BLaER1 treated with 17β-estradiol and CSF1 and Interleukin-3, amounts not matched to agents 10 nM and 100 nM (cell line): Measurements from ENCODE around the gene CAMK2D.

Source experiments
- H3K27ac ChIP-seq, 11 experiments: shearing (Covaris generic); formaldehyde crosslinking; 2 replicates each; pipeline ENCODE4 v1.8.1; 2022
- H3K27me3 ChIP-seq, 11 experiments: shearing (Covaris generic); formaldehyde crosslinking; 2 replicates each; pipeline ENCODE4 v1.8.1; 2022
- H3K36me3 ChIP-seq, 11 experiments: shearing (Covaris generic); formaldehyde crosslinking; 2 replicates each; pipeline ENCODE4 v1.8.1; 2022
- H3K4me1 ChIP-seq, 10 experiments: shearing (Covaris generic); formaldehyde crosslinking; 2 replicates each; pipeline ENCODE4 v1.8.1; 2022
- H3K4me2 ChIP-seq, 11 experiments: shearing (Covaris generic); formaldehyde crosslinking; 2 replicates each; pipeline ENCODE4 v1.8.1; 2022
- H3K4me3 ChIP-seq, 10 experiments: shearing (Covaris generic); formaldehyde crosslinking; 2 replicates each; pipeline ENCODE4 v1.8.1; 2022
- H3K9ac ChIP-seq, 11 experiments: shearing (Covaris generic); formaldehyde crosslinking; 2 replicates each; pipeline ENCODE4 v1.8.1; 2022
- H3K9me3 ChIP-seq, 11 experiments: shearing (Covaris generic); formaldehyde crosslinking; replicated peaks in 1 of 11; 2 replicates each; pipeline ENCODE4 v1.8.1; 2022
- H4K20me1 ChIP-seq, 11 experiments: shearing (Covaris generic); formaldehyde crosslinking; 2 replicates each; pipeline ENCODE4 v1.8.1; 2022
- Cebpa-rat ChIP-seq, 11 experiments: shearing (Covaris generic); IDR thresholded peaks; 2 replicates each; pipeline ENCODE4 v1.8.1; 2022

The CAMK2D gene

DNA sequence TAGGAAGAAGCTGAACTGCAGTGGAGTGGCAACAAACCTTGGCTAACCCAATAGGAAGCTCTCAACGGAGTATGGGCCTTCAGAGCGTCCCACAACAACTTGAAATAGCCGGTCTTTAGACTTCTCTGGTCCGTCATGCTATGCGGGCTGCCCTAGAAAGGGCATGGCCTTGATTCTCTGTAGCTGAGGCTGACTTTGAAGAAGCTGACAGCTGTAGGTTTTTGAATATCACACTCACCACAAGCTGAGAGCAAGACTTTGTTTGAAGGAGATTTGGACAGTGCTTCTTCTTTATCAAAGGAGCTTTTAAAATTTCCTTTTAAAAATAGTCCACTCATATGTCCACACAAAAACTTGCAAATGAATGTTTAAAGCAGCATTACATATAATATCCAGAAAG is 322.9 kb downstream of the CAMK2D start:
- Histone ChIP-seq H3K4me2 (no peak overlapping the region), H3K9me3 (no peaks in the 10 kb centered on the region), H3K36me3 (no peaks in the 10 kb centered on the region), H3K9ac (no peak overlapping the region), H3K27ac (no peak overlapping the region), H4K20me1 (no peaks in the 10 kb centered on the region), H3K27me3 (no peaks in the 10 kb centered on the region), H3K4me1 (peaks cover 16 to 25% (median 19%) of the 10 kb centered on the region in 10 experiments), H3K4me3 (no peak overlapping the region)
- no peak for TF ChIP-seq Cebpa-rat (IDR thresholded peaks at IDR 0.05)

DNA sequence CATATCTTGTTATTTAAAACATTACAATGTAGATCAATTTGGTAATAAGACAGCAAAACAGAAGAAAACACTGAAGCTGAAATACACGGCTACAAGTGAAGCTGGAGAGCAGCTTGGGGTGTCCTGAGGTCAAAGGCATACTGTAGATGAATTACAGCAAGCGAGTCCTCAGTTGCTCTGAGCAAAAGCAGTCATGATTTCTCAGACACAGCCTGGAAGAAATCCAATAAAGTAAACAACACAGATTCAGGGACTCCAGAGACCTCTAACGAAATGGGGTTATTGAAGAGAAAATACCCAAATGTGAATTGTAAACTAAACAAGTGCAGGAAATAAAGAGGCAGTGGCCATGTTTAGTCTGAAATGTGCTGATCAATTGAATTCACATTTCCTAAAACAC is 324.4 kb downstream of the CAMK2D start:
- no peaks in the 10 kb centered on the region for H3K9me3 ChIP-seq
- no peaks in the 10 kb centered on the region for H3K36me3 ChIP-seq
- H4K20me1 ChIP-seq: no peaks in the 10 kb centered on the region
- H3K4me3 ChIP-seq: no peak overlapping the region
- H3K9ac ChIP-seq: no peak overlapping the region
- peak overlapping the region in 1 of 11 experiments; percentile 15; a peak in 1 of 22 replicates for H3K27ac ChIP-seq
- TF ChIP-seq Cebpa-rat (IDR thresholded peaks at IDR 0.05): no peak
- peaks cover 15 to 20% (median 18%) of the 10 kb centered on the region in 10 experiments for H3K4me1 ChIP-seq
- H3K27me3 ChIP-seq: no peaks in the 10 kb centered on the region
- H3K4me2 ChIP-seq: peak overlapping the region in 10 of 11 experiments; percentile 51 to 81 (median 64); a peak in 17 of 22 replicates

DNA sequence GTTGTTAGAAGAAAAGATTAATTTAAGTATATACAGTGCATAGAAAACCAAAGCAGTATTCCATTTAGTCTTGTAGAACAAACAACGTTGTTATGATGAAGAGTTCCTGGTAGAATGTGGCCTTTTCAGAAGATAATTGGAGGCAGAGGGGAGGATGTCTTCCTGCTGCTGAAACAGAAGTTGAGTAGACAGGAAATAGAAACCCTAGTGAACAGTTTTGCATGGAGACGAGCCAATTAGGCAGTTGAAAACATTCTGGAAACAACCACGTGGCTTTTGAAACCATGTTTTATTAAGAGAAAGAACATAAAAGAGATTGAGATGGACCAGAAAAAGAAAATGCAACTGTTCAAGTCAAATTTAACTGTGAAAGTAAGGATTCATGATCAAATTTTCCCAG is 325.2 kb downstream of the CAMK2D start:
- H3K36me3 ChIP-seq: no peaks in the 10 kb centered on the region
- no peaks in the 10 kb centered on the region for H3K27me3 ChIP-seq
- peaks cover 15 to 20% (median 18%) of the 10 kb centered on the region in 10 experiments for H3K4me1 ChIP-seq
- H4K20me1 ChIP-seq: no peaks in the 10 kb centered on the region
- H3K9ac ChIP-seq: no peak overlapping the region; a peak in 1 of 22 replicates
- H3K9me3 ChIP-seq: peaks cover 0 to 4% (median 0%) of the 10 kb centered on the region in 11 experiments; a peak in 2 of 22 replicates
- TF ChIP-seq Cebpa-rat (IDR thresholded peaks at IDR 0.05): no peak
- H3K4me2 ChIP-seq: peak overlapping the region; percentile 51 to 81 (median 62)
- peak overlapping the region in 2 of 10 experiments; percentile 10 to 19; a peak in 2 of 20 replicates for H3K4me3 ChIP-seq
- H3K27ac ChIP-seq: peak overlapping the region in 6 of 11 experiments; percentile 8 to 33 (median 16); a peak in 7 of 22 replicates

DNA sequence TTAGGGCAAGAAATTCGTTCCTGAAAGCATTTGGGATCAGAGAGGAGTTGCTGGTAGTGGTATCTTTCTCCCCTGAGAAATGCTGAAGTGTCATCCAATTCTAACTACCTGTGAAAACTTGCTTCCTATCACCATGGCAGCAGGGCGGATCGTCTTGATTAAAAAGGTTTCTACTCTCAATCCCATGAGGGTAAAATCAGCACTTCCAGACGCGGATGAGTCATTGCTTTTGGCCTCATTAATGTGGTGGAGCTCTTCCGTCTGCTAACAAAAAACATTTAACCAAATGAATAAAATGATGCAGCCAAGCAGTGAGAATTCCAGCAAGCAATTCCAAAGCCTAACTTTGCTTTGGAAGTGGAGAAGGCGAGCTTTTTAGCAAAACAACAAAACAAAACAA is 325.6 kb downstream of the CAMK2D start:
- H3K4me1 ChIP-seq: peaks cover 15 to 20% (median 18%) of the 10 kb centered on the region in 10 experiments
- H3K4me2 ChIP-seq: peak overlapping the region; percentile 51 to 81 (median 62)
- no peaks in the 10 kb centered on the region for H3K36me3 ChIP-seq
- H3K4me3 ChIP-seq: peak overlapping the region in 2 of 10 experiments; percentile 10 to 19; a peak in 2 of 20 replicates
- H3K27ac ChIP-seq: peak overlapping the region in 6 of 11 experiments; percentile 8 to 33 (median 16); a peak in 7 of 22 replicates
- peaks cover 0 to 7% (median under 1%) of the 10 kb centered on the region in 11 experiments; a peak in 5 of 22 replicates for H3K9me3 ChIP-seq
- no peak for TF ChIP-seq Cebpa-rat (IDR thresholded peaks at IDR 0.05)
- no peaks in the 10 kb centered on the region for H3K27me3 ChIP-seq
- H4K20me1 ChIP-seq: no peaks in the 10 kb centered on the region
- H3K9ac ChIP-seq: no peak overlapping the region; a peak in 1 of 22 replicates

DNA sequence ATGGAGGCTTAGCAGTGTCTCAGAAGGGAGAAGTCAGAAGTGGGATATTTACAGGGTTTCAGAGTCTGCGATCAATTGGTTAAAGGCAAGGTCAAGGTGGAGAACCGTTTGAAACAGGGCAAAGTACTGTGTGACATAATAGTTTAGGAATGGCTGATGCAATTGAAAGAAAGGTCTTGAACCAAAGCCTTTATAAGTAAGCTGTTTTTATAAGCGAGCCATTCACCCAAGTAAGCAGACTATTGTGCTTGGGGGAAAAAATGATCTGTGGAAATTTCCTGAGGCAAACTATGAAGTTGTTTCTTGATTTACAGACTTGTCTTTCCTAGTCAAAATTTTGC is 327.3 kb downstream of the CAMK2D start:
- Histone ChIP-seq H3K9ac (no peak overlapping the region), H4K20me1 (no peaks in the 10 kb centered on the region), H3K9me3 (peaks cover 0 to 12% (median 4%) of the 10 kb centered on the region in 11 experiments; a peak in 5 of 22 replicates), H3K4me2 (no peak overlapping the region), H3K27me3 (no peaks in the 10 kb centered on the region), H3K27ac (no peak overlapping the region), H3K4me3 (no peak overlapping the region), H3K36me3 (no peaks in the 10 kb centered on the region), H3K4me1 (peaks cover 15 to 20% (median 18%) of the 10 kb centered on the region in 10 experiments)
- no peak for TF ChIP-seq Cebpa-rat (IDR thresholded peaks at IDR 0.05)

DNA sequence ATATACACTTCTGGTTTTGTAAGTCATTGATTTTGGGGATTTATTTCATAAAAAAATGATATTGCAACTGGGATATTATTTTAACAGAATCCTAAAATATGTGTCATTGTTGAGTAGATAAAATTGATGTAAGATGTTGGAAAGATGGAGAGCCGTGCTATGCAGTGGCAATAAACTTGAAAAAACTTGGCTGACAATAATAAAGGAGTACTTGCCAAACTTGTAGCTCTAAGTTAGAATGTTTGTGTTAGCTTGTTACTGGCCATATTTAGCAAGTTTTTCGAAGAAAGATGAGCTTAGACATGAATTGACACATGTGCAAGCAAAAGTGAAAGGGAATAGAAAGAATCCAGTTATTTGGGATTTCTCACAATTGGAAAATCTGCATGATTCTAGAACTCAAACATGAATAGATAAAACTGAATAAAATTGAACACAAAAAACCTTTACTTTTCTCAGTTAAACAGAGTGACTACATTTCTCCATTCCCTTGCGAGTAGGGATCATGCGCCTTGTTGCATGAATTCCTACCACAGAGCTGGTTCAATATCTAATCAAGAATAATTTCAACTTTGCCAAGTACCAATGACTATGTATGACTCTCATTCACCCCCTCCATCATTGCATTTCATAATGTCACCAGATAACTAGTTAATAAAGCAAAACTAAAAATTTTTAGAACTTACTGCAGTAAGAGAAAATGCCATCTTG is 327.8 kb downstream of the CAMK2D start:
- Histone ChIP-seq H3K4me3 (no peak overlapping the region), H3K4me1 (peaks cover 15 to 20% (median 18%) of the 10 kb centered on the region in 10 experiments), H4K20me1 (no peaks in the 10 kb centered on the region), H3K27me3 (no peaks in the 10 kb centered on the region), H3K36me3 (no peaks in the 10 kb centered on the region), H3K9ac (no peak overlapping the region), H3K9me3 (peaks cover 0 to 12% (median 4%) of the 10 kb centered on the region in 11 experiments; a peak in 5 of 22 replicates), H3K27ac (no peak overlapping the region), H3K4me2 (no peak overlapping the region)
- no peak for TF ChIP-seq Cebpa-rat (IDR thresholded peaks at IDR 0.05)

DNA sequence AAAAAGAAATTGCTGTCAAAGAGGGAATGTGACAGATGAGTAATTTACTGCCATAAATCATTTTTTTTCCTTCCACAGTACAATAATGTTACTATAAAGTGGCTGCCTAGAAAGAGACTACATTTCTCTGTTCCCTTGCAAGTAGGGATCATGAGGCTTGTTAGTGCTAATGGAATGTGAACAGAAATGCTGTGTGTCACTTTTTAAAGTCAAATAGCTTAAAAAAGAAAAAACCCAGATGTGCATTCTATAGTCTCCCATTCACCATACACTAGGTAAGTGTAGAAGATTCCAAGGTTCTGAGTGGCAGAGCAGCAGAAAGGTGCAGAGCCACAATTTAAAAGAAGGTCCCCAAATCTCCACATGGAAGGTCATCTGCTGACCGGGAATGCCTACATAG is 328.4 kb downstream of the CAMK2D start:
- TF ChIP-seq Cebpa-rat (IDR thresholded peaks at IDR 0.05): no peak
- no peak overlapping the region for H3K9ac ChIP-seq

DNA sequence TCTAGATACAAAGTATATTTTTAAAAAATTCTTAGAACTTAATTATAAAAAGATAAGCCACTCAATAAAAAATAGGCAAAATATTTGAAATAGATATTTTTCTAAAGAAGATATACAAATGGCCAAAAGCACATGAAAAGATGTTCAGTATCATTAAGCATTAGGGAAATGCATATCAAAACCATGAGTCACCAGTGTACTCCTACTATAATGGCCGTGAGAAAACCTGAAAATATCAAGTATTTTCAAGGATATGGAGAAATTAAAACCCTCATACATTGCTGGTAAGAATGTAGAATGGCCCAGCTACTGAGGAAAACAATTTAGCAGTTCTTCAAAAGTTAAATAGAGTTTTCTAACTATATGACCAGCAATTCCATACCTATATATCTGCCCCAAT is 337.9 kb downstream of the CAMK2D start:
- H4K20me1 ChIP-seq: no peaks in the 10 kb centered on the region
- no peak overlapping the region for H3K4me2 ChIP-seq
- TF ChIP-seq Cebpa-rat (IDR thresholded peaks at IDR 0.05): no peak
- H3K4me3 ChIP-seq: no peak overlapping the region
- H3K27ac ChIP-seq: no peak overlapping the region
- H3K27me3 ChIP-seq: no peaks in the 10 kb centered on the region
- peaks cover 9 to 31% (median 14%) of the 10 kb centered on the region in 11 experiments; a peak in 14 of 22 replicates for H3K9me3 ChIP-seq
- no peak overlapping the region for H3K9ac ChIP-seq
- no peaks in the 10 kb centered on the region for H3K4me1 ChIP-seq
- H3K36me3 ChIP-seq: no peaks in the 10 kb centered on the region

More for the DNA sequence above, 328.4 kb downstream of the CAMK2D start:
- Histone ChIP-seq H3K4me2 (no peak overlapping the region), H3K27me3 (no peaks in the 10 kb centered on the region), H3K4me3 (no peak overlapping the region), H3K9me3 (peaks cover 0 to 12% (median 4%) of the 10 kb centered on the region in 11 experiments; a peak in 5 of 22 replicates), H4K20me1 (no peaks in the 10 kb centered on the region), H3K4me1 (peaks cover 15 to 20% (median 18%) of the 10 kb centered on the region in 10 experiments), H3K27ac (no peak overlapping the region), H3K36me3 (no peaks in the 10 kb centered on the region)

DNA sequence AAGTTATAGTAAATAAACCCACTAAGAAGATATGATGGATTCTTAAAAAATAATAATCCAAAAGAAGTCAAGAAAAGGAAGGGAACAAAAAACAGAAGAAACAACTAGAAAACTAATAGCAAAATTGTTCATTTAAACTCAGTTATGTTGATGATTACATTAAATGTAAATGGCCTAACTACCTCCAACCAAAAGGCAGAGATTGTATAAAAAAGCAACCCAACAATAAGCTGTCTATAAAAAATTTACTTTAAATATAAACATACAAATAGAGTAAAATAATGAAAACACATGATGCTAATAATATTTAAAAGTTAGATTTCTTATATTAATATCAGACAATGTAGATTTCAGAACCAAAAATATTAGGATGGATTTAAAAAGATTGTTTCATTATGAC is 340.6 kb downstream of the CAMK2D start:
- no peaks in the 10 kb centered on the region for H3K27me3 ChIP-seq
- no peaks in the 10 kb centered on the region for H4K20me1 ChIP-seq
- no peak overlapping the region for H3K4me3 ChIP-seq
- no peak overlapping the region for H3K4me2 ChIP-seq
- no peak overlapping the region for H3K9ac ChIP-seq
- no peaks in the 10 kb centered on the region for H3K36me3 ChIP-seq
- no peak overlapping the region for H3K27ac ChIP-seq
- no peaks in the 10 kb centered on the region for H3K4me1 ChIP-seq
- peaks cover 9 to 41% (median 20%) of the 10 kb centered on the region in 11 experiments; a peak in 15 of 22 replicates for H3K9me3 ChIP-seq
- TF ChIP-seq Cebpa-rat (IDR thresholded peaks at IDR 0.05): no peak
